NCI-H187 treated with DMSO at 0.1 percent for 48 hours (cell line): ENCODE results near the gene NTN1.

Experiments
- DNase-seq: peaks from one replicate; lab custom pipeline; 2025; lab: John Stamatoyannopoulos, UW

The NTN1 gene

DNA sequence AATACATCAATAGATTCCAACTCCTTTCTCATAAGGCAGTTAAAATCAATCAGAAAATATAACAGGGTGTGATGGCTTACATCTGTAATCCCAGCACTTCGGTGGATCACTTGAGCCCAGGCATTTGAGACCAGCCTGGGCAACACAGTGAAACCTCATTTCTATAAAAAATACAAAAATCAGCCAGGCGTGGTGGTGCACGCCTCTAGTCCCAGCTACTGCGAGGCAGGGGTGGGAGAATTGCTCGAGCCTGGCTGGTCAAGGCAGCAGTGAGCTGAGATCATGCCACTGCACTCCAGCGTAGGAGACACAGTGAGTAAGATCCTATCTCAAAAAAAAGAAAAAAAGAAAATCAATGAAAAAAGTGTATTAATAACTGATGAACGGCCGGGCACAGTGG is 258.6 kb downstream of the NTN1 start:
- no peak for DNase-seq

DNA sequence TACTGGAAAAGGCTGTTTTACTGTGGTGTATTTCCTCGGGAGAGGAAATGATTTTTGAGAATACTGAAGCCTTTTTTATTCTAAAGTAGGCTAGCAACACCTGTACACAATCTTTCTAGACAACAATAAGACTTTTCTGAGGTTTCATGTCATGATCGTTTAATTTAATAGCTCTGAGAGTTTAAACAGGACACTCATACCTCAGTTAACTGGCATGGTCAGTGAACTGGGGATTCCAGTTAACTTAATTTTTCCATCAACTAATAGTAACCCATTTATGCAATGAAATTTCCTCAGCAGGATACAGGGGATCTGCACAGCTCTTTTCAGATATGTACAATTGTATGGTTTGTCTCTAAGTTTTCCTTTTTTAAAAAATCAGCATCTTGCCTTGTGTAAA is 262.6 kb downstream of the NTN1 start:
- no peak for DNase-seq

DNA sequence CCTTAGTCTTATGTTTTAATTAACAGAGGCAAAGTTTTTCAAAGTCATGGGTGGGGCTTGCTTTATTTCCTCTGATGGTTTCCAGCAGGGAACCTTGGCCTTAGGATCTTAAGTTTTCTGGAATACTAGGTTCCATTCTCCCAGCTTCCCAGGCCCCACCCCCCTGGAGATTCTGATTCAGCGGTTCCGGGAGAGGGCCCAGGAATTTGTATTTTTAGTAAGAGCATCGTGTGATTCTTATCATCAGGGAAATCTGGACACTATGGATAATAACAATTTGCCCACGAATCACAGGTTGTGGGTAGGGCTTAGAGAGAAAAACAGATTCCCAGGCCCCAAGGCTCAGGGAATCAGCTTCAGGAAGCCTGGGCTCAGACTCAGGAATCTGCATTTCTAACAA is 263.6 kb downstream of the NTN1 start:
- no peak for DNase-seq

DNA sequence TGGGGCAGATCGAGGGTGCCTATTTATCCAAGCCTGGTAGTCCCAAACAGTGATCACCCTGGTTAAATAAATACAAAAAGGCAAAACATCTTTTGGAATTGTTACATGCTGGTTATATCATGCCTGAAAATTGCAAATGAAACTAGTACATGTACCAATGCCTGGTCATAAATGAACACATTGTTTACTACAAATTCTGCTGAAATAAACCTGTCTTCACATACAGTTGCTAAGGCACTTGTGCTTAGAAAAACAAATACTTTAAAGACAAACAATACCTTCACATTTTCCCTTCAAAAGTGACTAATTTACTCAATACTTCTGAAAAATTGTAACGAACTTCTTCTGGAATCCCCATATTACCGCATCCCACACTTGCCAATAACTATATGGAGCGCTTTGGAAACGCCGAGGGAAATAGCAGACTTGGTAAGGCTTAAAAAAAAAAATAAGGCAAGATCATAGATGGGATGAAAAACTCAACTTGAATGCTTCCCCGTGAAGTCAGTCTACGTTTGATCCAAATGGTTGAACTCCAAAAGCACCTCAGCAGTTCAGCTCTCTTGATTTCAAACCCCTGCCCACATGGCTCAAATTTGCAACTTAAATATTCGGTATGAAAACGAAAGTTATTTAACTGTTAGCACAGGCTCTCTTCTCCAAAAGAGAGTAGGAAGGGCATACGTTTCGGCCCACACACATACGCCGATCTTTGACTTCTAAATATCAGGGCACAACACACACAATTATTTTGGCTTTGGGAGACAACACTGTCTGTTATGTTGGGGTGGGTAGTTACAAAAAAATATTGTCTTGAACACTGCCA is 264.5 kb downstream of the NTN1 start:
- DNase-seq = no peak

DNA sequence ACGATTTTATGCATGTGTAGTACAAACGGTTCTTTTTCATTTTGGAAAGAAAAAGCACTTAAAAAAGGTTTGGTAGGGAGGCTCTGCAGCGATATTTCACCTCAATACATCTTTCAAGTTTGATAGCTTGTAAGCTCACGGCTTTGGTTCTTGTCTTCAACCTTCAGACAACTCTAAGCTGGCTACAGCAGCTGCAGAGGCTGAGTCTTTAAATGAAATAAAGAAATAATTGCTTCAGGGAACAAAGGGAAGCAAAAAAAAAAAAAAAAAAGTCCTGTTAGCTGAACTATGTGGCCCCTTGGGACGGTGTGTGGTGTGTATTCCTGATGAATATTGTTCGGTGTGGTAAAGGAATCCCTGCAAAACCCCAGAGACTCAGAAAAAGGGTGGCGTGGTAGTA is 265.1 kb downstream of the NTN1 start:
- DNase-seq = no peak

DNA sequence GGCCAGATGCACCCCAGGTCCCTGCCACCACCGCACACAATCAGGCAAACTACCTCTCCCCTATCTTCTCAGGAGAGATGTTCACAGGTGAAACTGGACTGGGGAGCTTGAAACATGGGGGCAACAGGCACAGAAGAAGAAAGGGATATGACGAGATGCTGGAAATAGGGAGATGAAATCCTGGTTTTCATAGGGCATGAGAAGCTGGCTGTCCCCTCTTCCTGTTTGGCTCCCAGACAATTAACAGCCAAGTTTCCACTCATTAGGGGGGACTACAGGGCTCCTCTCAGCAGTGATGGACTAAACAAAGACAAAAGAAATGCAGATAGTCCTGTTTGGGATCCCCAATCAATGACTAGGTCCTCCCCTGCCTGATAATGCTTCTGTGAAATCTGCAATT is 266.0 kb downstream of the NTN1 start:
- DNase-seq = no peak

DNA sequence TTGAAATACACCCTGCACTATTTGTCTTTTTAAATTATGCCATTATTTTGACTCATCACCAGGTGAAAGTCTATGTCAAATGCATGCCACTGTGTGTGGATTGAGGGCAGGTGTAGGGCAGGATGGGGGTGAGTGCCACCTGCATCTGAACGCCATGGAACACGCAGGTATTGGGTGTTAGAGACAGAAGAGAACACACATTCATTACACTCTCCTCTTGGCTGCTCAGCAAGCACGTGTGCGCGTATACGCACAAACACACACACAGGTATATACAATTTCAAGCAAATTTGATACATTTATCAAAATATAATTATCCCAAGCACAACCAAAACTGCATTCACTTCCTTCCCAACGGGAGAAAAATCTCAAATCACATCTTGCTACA is 268.9 kb downstream of the NTN1 start:
- DNase-seq = no peak

DNA sequence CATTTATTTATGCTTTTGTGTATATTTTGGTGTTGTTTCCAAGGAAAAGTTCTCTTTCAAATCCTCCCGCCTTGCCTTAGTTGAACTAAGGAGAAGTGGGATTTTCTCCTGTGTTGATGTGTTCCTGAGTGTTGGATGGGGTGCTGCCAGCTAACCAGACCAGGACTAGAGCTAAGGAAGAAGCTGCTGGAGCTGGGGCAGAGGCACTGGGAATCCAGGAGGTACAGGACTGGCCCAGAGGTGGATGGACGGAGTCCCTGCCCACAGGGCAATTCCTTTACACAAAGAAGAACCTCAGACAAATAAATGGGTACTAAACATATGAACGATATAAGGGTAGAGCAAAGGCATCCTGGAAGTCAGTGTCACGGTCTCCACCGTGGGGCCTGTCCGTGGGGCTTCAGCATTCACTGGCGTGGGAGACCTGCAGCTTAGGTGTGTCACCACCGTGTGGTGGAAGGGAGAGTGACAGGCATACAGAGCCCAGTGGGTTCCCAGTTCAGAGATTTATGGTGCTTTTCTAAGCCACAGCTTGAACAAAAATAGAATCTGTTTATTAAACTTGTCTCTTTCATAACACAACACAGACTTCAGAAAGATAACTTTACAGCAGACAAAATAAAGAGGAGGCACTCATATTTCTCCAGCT is 270.7 kb downstream of the NTN1 start:
- no peak for DNase-seq

DNA sequence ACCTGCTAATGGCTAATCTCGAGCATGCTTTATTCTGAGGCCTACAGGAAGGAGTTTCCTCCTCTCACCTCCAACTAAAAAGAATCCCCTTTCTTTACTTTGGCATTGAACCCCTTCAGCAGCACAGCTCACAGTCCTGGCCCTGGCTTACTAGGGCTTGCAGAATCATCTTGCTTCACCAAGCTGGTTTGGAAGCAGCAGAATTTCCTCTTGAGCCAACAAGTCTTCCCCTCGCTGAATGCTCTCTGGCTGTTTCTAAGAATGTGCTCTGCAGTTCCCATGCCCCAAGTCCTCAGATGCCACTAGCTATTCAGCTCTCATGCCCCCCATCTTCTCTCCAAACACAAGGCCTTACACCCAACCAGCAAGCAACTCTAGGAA is 271.2 kb downstream of the NTN1 start:
- DNase-seq = no peak
